Measurements from ENCODE around the gene MICU2.

The MICU2 gene

DNA sequence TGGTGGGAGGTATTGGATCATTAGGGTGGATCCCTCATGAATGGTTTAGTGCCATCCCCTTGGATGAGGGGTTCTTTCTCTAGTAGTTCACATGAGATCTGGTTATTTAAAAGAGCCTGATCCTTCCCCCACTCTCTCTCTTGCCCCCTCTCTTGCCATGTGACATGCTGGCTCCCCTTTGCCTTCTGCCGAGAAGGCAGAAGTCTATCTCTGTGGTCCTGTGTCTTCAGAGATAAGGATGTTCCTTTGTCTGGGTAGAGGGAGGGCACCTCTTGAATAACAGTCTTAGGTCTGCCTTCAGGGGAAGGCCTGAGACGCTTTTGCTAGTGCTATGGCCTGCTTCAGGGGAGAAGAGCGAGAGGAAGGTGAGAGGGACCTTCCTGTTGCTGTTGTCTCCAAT is 142.8 kb downstream of the MICU2 start:
- Mint-ChIP-seq H3K9me3 (ENCODE audit: low read depth) (no peaks in the 10 kb centered on the region), H3K27me3 (no peaks in the 10 kb centered on the region), H3K4me1 (ENCODE audit: low read depth) (peaks cover 26% of the 10 kb centered on the region), H3K36me3 (no peaks in the 10 kb centered on the region), H3K4me3 (peak overlapping the region; percentile 8), H3K27ac (no peak overlapping the region)

- H3K9me3 Mint-ChIP-seq (ENCODE audit: low read depth), result no peaks in the 10 kb centered on the region
- peaks cover 44% of the 10 kb centered on the region for H3K4me1 Mint-ChIP-seq (ENCODE audit: low read depth)
- H3K4me3 Mint-ChIP-seq, result peak within 1 kb of the TSS; percentile 95
- peak within 1 kb of the TSS; percentile 88 for H3K27ac Mint-ChIP-seq
- H3K27me3 Mint-ChIP-seq, result no peaks in the 10 kb centered on the region
- H3K36me3 Mint-ChIP-seq, result peaks cover 7% of the 10 kb centered on the region
These were observed 144.9 kb downstream of the MICU2 start, which contains the start of gene ZDHHC20 for GRCh38 chr13:21458813-21459701. Gene ZDHHC20, minus strand, starts transcription at chr13:21459303. Its CDS starts 132 bp downstream, at chr13:21459171.

DNA sequence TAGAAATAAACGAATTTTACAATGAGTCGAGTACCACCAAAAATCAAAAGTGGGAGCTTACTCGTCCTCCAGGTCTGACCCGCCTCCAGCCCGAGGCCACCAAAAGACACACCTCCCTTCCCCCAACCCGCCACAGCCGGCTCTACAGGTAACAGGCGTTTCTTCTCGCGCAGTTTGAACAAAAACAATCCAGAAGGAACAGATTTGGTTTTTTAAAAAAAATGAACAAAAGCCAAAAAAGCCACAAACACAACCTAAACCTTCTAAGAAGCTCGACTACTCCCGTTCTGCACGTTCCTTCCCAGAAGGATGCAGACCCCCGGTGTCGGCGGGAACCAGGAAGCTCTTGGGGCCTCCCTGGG is 145.5 kb downstream of the MICU2 start:
- Mint-ChIP-seq H3K4me3 (peak overlapping the region; percentile 95), H3K4me1 (ENCODE audit: low read depth) (peaks cover 47% of the 10 kb centered on the region), H3K9me3 (ENCODE audit: low read depth) (no peaks in the 10 kb centered on the region), H3K36me3 (peaks cover 7% of the 10 kb centered on the region), H3K27me3 (no peaks in the 10 kb centered on the region), H3K27ac (peak overlapping the region; percentile 81)

DNA sequence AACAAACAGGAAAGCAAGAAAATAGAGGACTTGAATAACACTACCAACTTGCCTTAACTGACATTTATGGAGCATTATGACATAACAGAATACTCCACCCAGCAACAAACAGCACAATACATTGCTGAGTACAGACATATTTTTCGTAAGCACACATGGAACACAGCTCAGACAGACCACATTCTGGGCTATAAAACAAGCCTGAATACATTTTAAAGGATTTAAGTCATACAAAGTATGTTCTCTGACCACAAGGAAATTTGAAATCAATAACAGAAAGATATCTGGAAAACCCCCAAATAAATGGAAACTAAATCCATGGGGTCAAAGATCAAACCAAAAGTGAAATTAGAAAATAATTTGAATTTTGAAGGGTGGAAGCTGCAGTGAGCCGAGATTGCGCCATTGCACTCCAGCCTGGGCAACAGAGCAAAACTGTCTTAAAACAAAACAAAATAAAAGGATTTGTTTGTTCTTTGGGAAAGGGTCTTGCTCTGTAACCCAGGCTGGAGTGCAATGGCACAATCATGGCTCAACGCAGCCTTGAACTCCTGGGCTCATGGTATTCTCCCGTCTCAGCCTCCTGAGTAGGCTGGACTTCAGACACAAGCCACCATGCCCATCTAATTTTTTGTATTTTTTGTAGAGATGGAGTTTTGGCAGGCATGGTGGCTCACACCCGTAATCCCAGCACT is 150.4 kb downstream of the MICU2 start:
- Mint-ChIP-seq H3K4me3 (no peak overlapping the region), H3K27ac (peak overlapping the region; percentile 35), H3K27me3 (no peaks in the 10 kb centered on the region), H3K4me1 (ENCODE audit: low read depth) (peaks cover 70% of the 10 kb centered on the region), H3K9me3 (ENCODE audit: low read depth) (peaks cover 4% of the 10 kb centered on the region), H3K36me3 (peaks cover 10% of the 10 kb centered on the region)

- Mint-ChIP-seq H3K4me1 (ENCODE audit: low read depth) (peaks cover 57% of the 10 kb centered on the region), H3K27ac (no peak overlapping the region), H3K4me3 (no peak overlapping the region), H3K27me3 (no peaks in the 10 kb centered on the region), H3K36me3 (peaks cover 16% of the 10 kb centered on the region), H3K9me3 (ENCODE audit: low read depth) (peaks cover 4% of the 10 kb centered on the region)
These were observed 153.0 kb downstream of the MICU2 start for GRCh38 chr13:21450936-21451335.

DNA sequence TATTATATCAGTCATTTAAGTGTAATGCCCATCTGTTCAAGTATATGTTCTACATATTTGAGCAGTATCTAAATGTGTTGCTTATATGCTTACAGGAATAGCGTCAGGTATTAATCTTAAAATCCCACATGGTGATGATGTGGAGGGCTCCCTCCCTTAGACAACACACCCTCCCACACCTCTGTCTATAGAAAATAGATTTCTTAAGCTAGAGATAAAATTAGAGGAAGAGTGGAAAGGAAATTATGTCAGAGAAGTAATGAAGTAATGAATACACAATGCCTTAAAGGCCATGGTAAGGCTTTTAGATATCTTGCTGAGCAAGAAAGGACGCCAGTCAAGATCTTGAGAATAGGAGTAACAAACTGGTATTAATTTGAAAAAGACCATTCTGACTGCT is 157.3 kb downstream of the MICU2 start:
- peaks cover 3% of the 10 kb centered on the region for H3K9me3 Mint-ChIP-seq (ENCODE audit: low read depth)
- no peak overlapping the region for H3K4me3 Mint-ChIP-seq
- H3K27me3 Mint-ChIP-seq, result no peaks in the 10 kb centered on the region
- peaks cover 56% of the 10 kb centered on the region for H3K4me1 Mint-ChIP-seq (ENCODE audit: low read depth)
- H3K27ac Mint-ChIP-seq, result no peak overlapping the region
- H3K36me3 Mint-ChIP-seq, result peaks cover 5% of the 10 kb centered on the region

DNA sequence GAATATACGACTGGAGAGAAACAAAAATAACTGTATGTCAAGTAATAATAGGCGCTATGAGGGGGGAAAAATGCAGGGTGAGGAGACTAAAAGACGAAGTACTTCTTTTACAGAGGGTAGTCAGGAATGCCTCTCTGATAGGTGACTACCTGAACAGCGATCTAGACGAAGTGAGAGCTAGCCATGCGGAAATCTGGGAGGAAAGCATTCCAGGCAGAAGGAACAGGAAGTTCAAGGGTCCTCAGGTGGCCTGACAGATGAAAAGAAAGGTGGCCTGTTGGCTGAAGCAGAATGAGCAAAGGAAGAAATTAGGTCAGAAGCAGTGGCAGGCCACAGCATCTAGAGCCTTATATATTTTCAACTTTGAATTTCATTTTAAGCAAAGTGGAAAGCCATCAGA is 158.2 kb downstream of the MICU2 start:
- H3K9me3 Mint-ChIP-seq (ENCODE audit: low read depth), result peaks cover 3% of the 10 kb centered on the region
- H3K4me1 Mint-ChIP-seq (ENCODE audit: low read depth), result peaks cover 59% of the 10 kb centered on the region
- no peaks in the 10 kb centered on the region for H3K27me3 Mint-ChIP-seq
- H3K36me3 Mint-ChIP-seq, result peaks cover 5% of the 10 kb centered on the region
- H3K27ac Mint-ChIP-seq, result no peak overlapping the region
- no peak overlapping the region for H3K4me3 Mint-ChIP-seq

GRCh38 chr13:21443171-21443570 is 160.8 kb downstream of the MICU2 start:
- H3K27ac Mint-ChIP-seq, result no peak overlapping the region
- H3K27me3 Mint-ChIP-seq, result no peaks in the 10 kb centered on the region
- peaks cover 10% of the 10 kb centered on the region for H3K9me3 Mint-ChIP-seq (ENCODE audit: low read depth)
- peaks cover 58% of the 10 kb centered on the region for H3K4me1 Mint-ChIP-seq (ENCODE audit: low read depth)
- no peak overlapping the region for H3K4me3 Mint-ChIP-seq
- H3K36me3 Mint-ChIP-seq, result peaks cover 9% of the 10 kb centered on the region
